GM12878 (cell line): ENCODE data around the gene CSNK1G1. TPM values are rescaled to one million over a fixed set of nuclear protein-coding genes. Genes with fewer than 3 reads are reported as not detected.

Experiments used
- BCL11A ChIP-seq: IDR thresholded peaks from 2 replicates; pipeline ENCODE4 v1.6.1; 2011; ENCODE audit warnings: low read depth, low read length
- BHLHE40 ChIP-seq, 2 experiments: fragments of 450-650 bp in 1 of 2; IDR thresholded peaks; 2 replicates each; pipeline ENCODE4 v1.6.1; 2011 to 2017; ENCODE audit warnings: low read depth in 2 of 2, borderline replicate concordance in 1 of 2, improper control_type of control experiment in 1 of 2, low read length in 1 of 2, mild to moderate bottlenecking in 1 of 2
- ETV6 ChIP-seq, 2 experiments: fragments of 450-650 bp in 1 of 2; IDR thresholded peaks in 1 of 2; conservative IDR thresholded peaks in 1 of 2; 2 replicates each; pipeline ENCODE4 v1.6.1; 2014; ENCODE audit warnings: antibody characterized with exemption in 1 of 2, borderline replicate concordance in 1 of 2, low read depth in 1 of 2, mild to moderate bottlenecking in 1 of 2, moderate library complexity in 1 of 2
- IKZF1 ChIP-seq: fragments of 450-650 bp; conservative IDR thresholded peaks from 2 replicates; pipeline ENCODE4 v1.6.1; 2017; ENCODE audit warnings: antibody characterized with exemption, mild to moderate bottlenecking
- MTA2 ChIP-seq: fragments of 450-650 bp; IDR thresholded peaks from 2 replicates; pipeline ENCODE4 v1.6.1; 2016; ENCODE audit warnings: low read depth, mild to moderate bottlenecking, moderate library complexity
- RUNX3 ChIP-seq: IDR thresholded peaks from 2 replicates; pipeline ENCODE4 v1.6.1; 2012; ENCODE audit warnings: low read length, inconsistent platforms
- SIX5 ChIP-seq: IDR thresholded peaks from 2 replicates; pipeline ENCODE4 v1.6.1; 2011; ENCODE audit warnings: mild to moderate bottlenecking, low read depth, low read length, moderate library complexity; ENCODE audit not compliant: severe bottlenecking
- TBL1XR1 ChIP-seq: IDR thresholded peaks from 2 replicates; pipeline ENCODE4 v1.6.1; 2012; ENCODE audit warnings: low read depth, low read length, improper control_type of control experiment
- TCF12 ChIP-seq: IDR thresholded peaks from 2 replicates; pipeline ENCODE4 v1.6.1; 2011; ENCODE audit warnings: low read depth, mild to moderate bottlenecking, low read length
- ZNF24 ChIP-seq: fragments of 450-650 bp; IDR thresholded peaks from 2 replicates; pipeline ENCODE4 v1.6.1; 2017; ENCODE audit warnings: antibody characterized with exemption, mild to moderate bottlenecking
- ZNF622 ChIP-seq: fragments of 450-650 bp; IDR thresholded peaks from 2 replicates; pipeline ENCODE4 v1.6.1; 2017; ENCODE audit warnings: mild to moderate bottlenecking, inconsistent platforms
- polyA plus RNA-seq, 11 experiments: library from polyadenylated mRNA; depleted of rRNA in 4 of 11; unstranded in 6 of 11; stranded (reverse) in 5 of 11; fragments of >200 nt; fragmentation: Nextera tagmentation in 4 of 11; fragmentation: Illumina TruSeq in 1 of 11; extraction: Ambion mirVana in 4 of 11; extraction: Trizol in 1 of 11; gene quantifications; 1 replicate in 1 of 11; 2 replicates in 10 of 11; pipeline versions ENCODE4 v1.2.1 to v1.2.3, GENCODE V29; 2011 to 2016; ENCODE audit warnings: inconsistent platforms in 2 of 11, missing spikeins in 2 of 11, low read depth in 1 of 11
- total RNA-seq, 4 experiments: library from RNA; depleted of rRNA in 3 of 4; stranded (reverse); fragments of >200 nt in 3 of 4; fragmentation: Illumina TruSeq in 1 of 4; extraction: Trizol in 1 of 4; gene quantifications; 2 replicates each; pipeline versions ENCODE4 v1.2.1 to v1.2.3, GENCODE V29; 2013 to 2021
- TF ChIP-seq, protein P1 (sequence below): fragments of 450-650 bp; IDR thresholded peaks from 2 replicates; pipeline ENCODE4 v1.6.1; 2017; ENCODE audit warnings: mild to moderate bottlenecking, moderate library complexity
- TF ChIP-seq, protein P2 (sequence below), 3 experiments: IDR thresholded peaks in 2 of 3; conservative IDR thresholded peaks in 1 of 3; 2 replicates each; pipeline ENCODE4 v1.5.1; 2011; ENCODE audit warnings: low read depth in 3 of 3, low read length in 3 of 3, mild to moderate bottlenecking in 3 of 3, control low read depth in 2 of 3, moderate library complexity in 2 of 3, inconsistent platforms in 1 of 3, mixed read lengths in 1 of 3; ENCODE audit not compliant: control insufficient read depth in 2 of 3, insufficient read depth in 1 of 3; ENCODE audit errors: extremely low read depth in 1 of 3
- TF ChIP-seq, protein P3 (sequence below): IDR thresholded peaks from 2 replicates; pipeline ENCODE4 v1.6.1; 2012; ENCODE audit warnings: improper control_type of control experiment, low read depth, low read length; ENCODE audit not compliant: insufficient replicate concordance
- TF ChIP-seq, protein P4 (sequence below): fragments of 450-650 bp; IDR thresholded peaks from 2 replicates; pipeline ENCODE4 v1.6.1; 2016; ENCODE audit warnings: mild to moderate bottlenecking

CSNK1G1 gene
- total and polyA plus RNA-seq, 10 of the 15 experiments (the other 5 are each of a cell fraction or from before 2014, with no cell fraction given), result 6.1 to 23.4 (median 15.3) TPM

DNA sequence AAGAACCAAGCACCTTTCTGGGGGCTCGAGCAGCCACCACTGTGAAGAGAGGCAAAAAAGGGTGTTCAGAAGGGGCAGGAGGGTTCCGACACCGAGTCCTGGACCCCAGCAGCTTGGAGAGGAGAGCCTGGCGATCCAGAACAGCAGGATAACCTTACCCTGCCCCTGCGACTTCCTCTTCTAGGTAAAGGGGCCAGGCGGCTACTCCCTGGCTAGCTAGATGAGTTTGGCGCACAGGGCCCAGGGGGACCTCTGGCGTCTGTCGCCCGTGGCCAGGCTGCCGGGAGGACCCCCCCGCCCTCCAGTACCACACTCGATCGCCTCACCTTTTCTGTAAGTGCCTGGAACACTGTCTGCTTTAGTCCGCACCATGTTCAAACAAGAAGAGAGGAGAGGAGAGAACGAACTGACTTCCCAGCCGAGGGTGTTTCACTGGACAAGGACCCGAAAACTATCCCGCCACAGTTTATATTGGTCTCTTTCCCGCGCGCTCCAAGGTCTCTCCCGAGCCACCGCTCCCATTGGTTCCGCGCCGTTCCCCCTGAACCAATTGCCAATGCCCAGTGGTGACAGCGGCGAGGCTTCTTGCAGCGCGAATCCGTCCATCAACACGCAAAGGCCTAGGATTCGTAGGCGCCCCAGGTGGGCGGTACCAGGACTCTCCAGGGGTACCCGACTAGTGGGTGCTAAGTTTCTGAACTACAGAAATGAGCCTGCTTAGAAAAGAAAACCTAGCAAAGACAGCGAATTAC, 25.2 kb upstream of the CSNK1G1 start, which contains the start of gene PCLAF (continued):
- TF ChIP-seq, protein P1, sequence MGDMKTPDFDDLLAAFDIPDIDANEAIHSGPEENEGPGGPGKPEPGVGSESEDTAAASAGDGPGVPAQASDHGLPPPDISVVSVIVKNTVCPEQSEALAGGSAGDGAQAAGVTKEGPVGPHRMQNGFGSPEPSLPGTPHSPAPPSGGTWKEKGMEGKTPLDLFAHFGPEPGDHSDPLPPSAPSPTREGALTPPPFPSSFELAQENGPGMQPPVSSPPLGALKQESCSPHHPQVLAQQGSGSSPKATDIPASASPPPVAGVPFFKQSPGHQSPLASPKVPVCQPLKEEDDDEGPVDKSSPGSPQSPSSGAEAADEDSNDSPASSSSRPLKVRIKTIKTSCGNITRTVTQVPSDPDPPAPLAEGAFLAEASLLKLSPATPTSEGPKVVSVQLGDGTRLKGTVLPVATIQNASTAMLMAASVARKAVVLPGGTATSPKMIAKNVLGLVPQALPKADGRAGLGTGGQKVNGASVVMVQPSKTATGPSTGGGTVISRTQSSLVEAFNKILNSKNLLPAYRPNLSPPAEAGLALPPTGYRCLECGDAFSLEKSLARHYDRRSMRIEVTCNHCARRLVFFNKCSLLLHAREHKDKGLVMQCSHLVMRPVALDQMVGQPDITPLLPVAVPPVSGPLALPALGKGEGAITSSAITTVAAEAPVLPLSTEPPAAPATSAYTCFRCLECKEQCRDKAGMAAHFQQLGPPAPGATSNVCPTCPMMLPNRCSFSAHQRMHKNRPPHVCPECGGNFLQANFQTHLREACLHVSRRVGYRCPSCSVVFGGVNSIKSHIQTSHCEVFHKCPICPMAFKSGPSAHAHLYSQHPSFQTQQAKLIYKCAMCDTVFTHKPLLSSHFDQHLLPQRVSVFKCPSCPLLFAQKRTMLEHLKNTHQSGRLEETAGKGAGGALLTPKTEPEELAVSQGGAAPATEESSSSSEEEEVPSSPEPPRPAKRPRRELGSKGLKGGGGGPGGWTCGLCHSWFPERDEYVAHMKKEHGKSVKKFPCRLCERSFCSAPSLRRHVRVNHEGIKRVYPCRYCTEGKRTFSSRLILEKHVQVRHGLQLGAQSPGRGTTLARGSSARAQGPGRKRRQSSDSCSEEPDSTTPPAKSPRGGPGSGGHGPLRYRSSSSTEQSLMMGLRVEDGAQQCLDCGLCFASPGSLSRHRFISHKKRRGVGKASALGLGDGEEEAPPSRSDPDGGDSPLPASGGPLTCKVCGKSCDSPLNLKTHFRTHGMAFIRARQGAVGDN, result no peak
- TF ChIP-seq RUNX3 (peak; percentile 45; the same call in 1 of the 2 replicates), ETV6 (conservative IDR thresholded peaks at IDR 0.05 in 1 of 2, IDR thresholded peaks at IDR 0.05 in 1 of 2; ENCODE audit: borderline replicate concordance in 1 of 2, low read depth in 1 of 2) (no peak), MTA2 (no peak), BHLHE40 (IDR thresholded peaks at IDR 0.05; ENCODE audit: borderline replicate concordance in 1 of 2, low read depth in 2 of 2, low read length in 1 of 2) (0 out of 4 replicates have a peak, but pooled peaks of 1 of the 2 experiments have one; percentile 4), TCF12 (no peak), IKZF1 (0 out of 2 replicates have a peak, but pooled peaks have one; percentile 39), SIX5 (no peak), TBL1XR1 (no peak), BCL11A (no peak), ZNF622 (no peak), ZNF24 (no peak)
- TF ChIP-seq, protein P2, sequence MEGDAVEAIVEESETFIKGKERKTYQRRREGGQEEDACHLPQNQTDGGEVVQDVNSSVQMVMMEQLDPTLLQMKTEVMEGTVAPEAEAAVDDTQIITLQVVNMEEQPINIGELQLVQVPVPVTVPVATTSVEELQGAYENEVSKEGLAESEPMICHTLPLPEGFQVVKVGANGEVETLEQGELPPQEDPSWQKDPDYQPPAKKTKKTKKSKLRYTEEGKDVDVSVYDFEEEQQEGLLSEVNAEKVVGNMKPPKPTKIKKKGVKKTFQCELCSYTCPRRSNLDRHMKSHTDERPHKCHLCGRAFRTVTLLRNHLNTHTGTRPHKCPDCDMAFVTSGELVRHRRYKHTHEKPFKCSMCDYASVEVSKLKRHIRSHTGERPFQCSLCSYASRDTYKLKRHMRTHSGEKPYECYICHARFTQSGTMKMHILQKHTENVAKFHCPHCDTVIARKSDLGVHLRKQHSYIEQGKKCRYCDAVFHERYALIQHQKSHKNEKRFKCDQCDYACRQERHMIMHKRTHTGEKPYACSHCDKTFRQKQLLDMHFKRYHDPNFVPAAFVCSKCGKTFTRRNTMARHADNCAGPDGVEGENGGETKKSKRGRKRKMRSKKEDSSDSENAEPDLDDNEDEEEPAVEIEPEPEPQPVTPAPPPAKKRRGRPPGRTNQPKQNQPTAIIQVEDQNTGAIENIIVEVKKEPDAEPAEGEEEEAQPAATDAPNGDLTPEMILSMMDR (IDR thresholded peaks at IDR 0.05 in 2 of 3, conservative IDR thresholded peaks at IDR 0.05 in 1 of 3; ENCODE audit: control insufficient read depth in 2 of 3, extremely low read depth in 1 of 3, insufficient read depth in 1 of 3, low read depth in 3 of 3, low read length in 3 of 3), result 0 out of 6 replicates have a peak, but pooled peaks of 1 of the 3 experiments have one; percentile 5
- TF ChIP-seq, protein P3, sequence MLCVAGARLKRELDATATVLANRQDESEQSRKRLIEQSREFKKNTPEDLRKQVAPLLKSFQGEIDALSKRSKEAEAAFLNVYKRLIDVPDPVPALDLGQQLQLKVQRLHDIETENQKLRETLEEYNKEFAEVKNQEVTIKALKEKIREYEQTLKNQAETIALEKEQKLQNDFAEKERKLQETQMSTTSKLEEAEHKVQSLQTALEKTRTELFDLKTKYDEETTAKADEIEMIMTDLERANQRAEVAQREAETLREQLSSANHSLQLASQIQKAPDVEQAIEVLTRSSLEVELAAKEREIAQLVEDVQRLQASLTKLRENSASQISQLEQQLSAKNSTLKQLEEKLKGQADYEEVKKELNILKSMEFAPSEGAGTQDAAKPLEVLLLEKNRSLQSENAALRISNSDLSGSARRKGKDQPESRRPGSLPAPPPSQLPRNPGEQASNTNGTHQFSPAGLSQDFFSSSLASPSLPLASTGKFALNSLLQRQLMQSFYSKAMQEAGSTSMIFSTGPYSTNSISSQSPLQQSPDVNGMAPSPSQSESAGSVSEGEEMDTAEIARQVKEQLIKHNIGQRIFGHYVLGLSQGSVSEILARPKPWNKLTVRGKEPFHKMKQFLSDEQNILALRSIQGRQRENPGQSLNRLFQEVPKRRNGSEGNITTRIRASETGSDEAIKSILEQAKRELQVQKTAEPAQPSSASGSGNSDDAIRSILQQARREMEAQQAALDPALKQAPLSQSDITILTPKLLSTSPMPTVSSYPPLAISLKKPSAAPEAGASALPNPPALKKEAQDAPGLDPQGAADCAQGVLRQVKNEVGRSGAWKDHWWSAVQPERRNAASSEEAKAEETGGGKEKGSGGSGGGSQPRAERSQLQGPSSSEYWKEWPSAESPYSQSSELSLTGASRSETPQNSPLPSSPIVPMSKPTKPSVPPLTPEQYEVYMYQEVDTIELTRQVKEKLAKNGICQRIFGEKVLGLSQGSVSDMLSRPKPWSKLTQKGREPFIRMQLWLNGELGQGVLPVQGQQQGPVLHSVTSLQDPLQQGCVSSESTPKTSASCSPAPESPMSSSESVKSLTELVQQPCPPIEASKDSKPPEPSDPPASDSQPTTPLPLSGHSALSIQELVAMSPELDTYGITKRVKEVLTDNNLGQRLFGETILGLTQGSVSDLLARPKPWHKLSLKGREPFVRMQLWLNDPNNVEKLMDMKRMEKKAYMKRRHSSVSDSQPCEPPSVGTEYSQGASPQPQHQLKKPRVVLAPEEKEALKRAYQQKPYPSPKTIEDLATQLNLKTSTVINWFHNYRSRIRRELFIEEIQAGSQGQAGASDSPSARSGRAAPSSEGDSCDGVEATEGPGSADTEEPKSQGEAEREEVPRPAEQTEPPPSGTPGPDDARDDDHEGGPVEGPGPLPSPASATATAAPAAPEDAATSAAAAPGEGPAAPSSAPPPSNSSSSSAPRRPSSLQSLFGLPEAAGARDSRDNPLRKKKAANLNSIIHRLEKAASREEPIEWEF, result no peak
- TF ChIP-seq, protein P4, sequence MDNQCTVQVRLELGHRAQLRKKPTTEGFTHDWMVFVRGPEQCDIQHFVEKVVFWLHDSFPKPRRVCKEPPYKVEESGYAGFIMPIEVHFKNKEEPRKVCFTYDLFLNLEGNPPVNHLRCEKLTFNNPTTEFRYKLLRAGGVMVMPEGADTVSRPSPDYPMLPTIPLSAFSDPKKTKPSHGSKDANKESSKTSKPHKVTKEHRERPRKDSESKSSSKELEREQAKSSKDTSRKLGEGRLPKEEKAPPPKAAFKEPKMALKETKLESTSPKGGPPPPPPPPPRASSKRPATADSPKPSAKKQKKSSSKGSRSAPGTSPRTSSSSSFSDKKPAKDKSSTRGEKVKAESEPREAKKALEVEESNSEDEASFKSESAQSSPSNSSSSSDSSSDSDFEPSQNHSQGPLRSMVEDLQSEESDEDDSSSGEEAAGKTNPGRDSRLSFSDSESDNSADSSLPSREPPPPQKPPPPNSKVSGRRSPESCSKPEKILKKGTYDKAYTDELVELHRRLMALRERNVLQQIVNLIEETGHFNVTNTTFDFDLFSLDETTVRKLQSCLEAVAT, result no peak
